ENCODE data around the gene TRIM8. TPM values are rescaled to one million over a fixed set of nuclear protein-coding genes. Genes with fewer than 3 reads are reported as not detected.

TRIM8 gene, protein sequence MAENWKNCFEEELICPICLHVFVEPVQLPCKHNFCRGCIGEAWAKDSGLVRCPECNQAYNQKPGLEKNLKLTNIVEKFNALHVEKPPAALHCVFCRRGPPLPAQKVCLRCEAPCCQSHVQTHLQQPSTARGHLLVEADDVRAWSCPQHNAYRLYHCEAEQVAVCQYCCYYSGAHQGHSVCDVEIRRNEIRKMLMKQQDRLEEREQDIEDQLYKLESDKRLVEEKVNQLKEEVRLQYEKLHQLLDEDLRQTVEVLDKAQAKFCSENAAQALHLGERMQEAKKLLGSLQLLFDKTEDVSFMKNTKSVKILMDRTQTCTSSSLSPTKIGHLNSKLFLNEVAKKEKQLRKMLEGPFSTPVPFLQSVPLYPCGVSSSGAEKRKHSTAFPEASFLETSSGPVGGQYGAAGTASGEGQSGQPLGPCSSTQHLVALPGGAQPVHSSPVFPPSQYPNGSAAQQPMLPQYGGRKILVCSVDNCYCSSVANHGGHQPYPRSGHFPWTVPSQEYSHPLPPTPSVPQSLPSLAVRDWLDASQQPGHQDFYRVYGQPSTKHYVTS
- total RNA-seq: 185 and 199 TPM in 2 replicates

DNA sequence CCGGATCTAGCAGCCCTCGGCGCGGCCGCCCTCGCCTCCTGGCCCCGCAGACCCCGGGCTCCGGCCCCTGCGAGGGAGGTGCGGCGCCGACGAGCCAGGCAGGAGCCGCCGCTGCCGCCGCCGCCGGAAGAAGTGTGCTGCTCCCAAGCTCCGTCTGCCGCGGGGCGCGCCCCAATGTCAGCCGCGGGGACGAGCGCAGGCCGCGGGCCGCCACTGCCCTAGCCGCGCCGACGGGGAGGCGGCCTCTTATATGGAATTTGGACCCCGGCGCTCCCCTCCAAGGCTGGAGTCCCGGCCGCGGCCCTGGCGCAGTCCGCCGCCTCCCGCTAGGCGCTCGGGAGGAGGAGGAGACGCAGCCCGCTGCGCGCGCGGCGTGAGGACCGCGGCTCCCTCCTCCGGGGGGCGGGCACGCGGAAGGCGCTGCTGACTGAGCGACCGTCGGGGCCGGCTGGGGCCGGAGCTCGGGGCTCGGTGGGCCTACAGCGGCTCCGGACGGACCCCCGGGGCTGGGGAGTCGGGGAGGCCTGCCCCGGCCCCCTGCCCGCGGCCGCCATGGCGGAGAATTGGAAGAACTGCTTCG lies at the start of gene TRIM8:
Gene TRIM8, plus strand, starts transcription at position 414 of the 580 bp plus-strand sequence. Its CDS starts 139 bp downstream, at position 553.

Other genes starting within 250 kb of the TRIM8 start
- gene NFKB2, start 248.8 kb upstream of the TRIM8 start, total RNA-seq: 18.5 and 23.3 TPM in 2 replicates
- 19.5 and 19.7 TPM in 2 replicates for gene PSD, start 225.7 kb upstream of the TRIM8 start, total RNA-seq
- 14.0 and 16.9 TPM in 2 replicates for gene FBXL15, start 223.6 kb upstream of the TRIM8 start, total RNA-seq
- gene CUEDC2, start 211.9 kb upstream of the TRIM8 start, total RNA-seq: 73.0 and 77.3 TPM in 2 replicates
- not detected in 2 replicates for gene C10orf95, start 192.9 kb upstream of the TRIM8 start, total RNA-seq
- 69.9 and 73.5 TPM in 2 replicates for gene ACTR1A, start 141.8 kb upstream of the TRIM8 start, total RNA-seq
- gene SUFU, start 140.5 kb upstream of the TRIM8 start, total RNA-seq: 15.1 and 16.8 TPM in 2 replicates
- gene ARL3, start 69.9 kb downstream of the TRIM8 start, total RNA-seq: 5.3 and 7.2 TPM in 2 replicates
- 1.3 and 6.8 TPM in 2 replicates for gene SFXN2, start 70.2 kb downstream of the TRIM8 start, total RNA-seq
- 53.9 and 83.6 TPM in 2 replicates for gene WBP1L, start 99.5 kb downstream of the TRIM8 start, total RNA-seq
- not detected in 2 replicates for gene CYP17A1, start 192.9 kb downstream of the TRIM8 start, total RNA-seq
- 8.2 and 17.5 TPM in 2 replicates for gene BORCS7, start 209.8 kb downstream of the TRIM8 start, total RNA-seq
- gene AS3MT, start 225.0 kb downstream of the TRIM8 start, total RNA-seq: 0.59 TPM in 1 of 2 replicates, not detected in the other